ENCODE data around the gene PMEPA1. TPM values are rescaled to one million over a fixed set of nuclear protein-coding genes. Genes with fewer than 3 reads are reported as not detected.

The PMEPA1 gene
- polyA plus RNA-seq, 1 donor, result 18.9 TPM

- DNase-seq, result no peak
- no peaks in the 10 kb centered on the region for H3K27me3 ChIP-seq (ENCODE audit: control insufficient read depth, insufficient read depth, low read length)
- H3K36me3 ChIP-seq (ENCODE audit: control insufficient read depth, insufficient read depth, low read length), result peaks cover 19% of the 10 kb centered on the region
- H3K9me3 ChIP-seq (ENCODE audit: control insufficient read depth, low read depth, low read length), result no peaks in the 10 kb centered on the region
- H3K4me3 ChIP-seq (ENCODE audit: low read length), result no peak overlapping the region
- no peak overlapping the region for H3K27ac ChIP-seq (ENCODE audit: low read length)
- no CpG with 5 or more reads among the region's 23 CpGs for WGBS (ENCODE audit: insufficient coverage, low lambda C conversion rate)
- H3K4me1 ChIP-seq (ENCODE audit: control insufficient read depth, insufficient read depth, low read length), result no peaks in the 10 kb centered on the region
These were observed 58.9 kb downstream of the PMEPA1 start for GRCh38 chr20:57650756-57651483.

- Histone ChIP-seq H3K27me3 (ENCODE audit: control insufficient read depth, insufficient read depth, low read length) (no peaks in the 10 kb centered on the region), H3K36me3 (ENCODE audit: control insufficient read depth, insufficient read depth, low read length) (peaks cover 19% of the 10 kb centered on the region), H3K4me1 (ENCODE audit: control insufficient read depth, insufficient read depth, low read length) (no peaks in the 10 kb centered on the region), H3K27ac (ENCODE audit: low read length) (no peak overlapping the region), H3K4me3 (ENCODE audit: low read length) (no peak overlapping the region), H3K9me3 (ENCODE audit: control insufficient read depth, low read depth, low read length) (no peaks in the 10 kb centered on the region)
- no CpG with 5 or more reads among the region's 9 CpGs for WGBS (ENCODE audit: insufficient coverage, low lambda C conversion rate)
- DNase-seq, result no peak
These were observed 59.5 kb downstream of the PMEPA1 start for GRCh38 chr20:57650266-57650665.

DNA sequence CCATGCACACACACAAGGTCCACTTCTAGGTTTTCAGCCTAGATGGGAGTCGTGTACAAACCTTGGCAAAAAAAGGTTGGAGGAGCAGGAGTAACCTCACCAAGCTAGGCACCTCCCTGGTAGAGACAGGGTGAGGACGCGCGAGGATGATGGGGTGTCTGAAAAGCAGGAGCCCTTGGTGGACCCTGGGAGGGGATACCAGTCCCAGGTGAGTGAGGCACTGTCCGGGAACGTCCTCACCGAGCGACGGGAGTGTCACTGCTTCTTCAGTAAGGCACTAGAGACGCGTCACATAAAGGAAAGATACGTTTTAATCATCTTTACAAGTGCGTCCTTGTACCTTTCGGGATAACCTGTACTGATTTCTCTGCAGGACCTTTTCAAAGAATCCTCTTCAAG lies 60.2 kb downstream of the PMEPA1 start:
- DNase-seq, result no peak
- no peak overlapping the region for H3K27ac ChIP-seq (ENCODE audit: low read length)
- no peak overlapping the region for H3K4me3 ChIP-seq (ENCODE audit: low read length)
- H3K36me3 ChIP-seq (ENCODE audit: control insufficient read depth, insufficient read depth, low read length), result peaks cover 19% of the 10 kb centered on the region
- H3K9me3 ChIP-seq (ENCODE audit: control insufficient read depth, low read depth, low read length), result no peaks in the 10 kb centered on the region
- H3K4me1 ChIP-seq (ENCODE audit: control insufficient read depth, insufficient read depth, low read length), result no peaks in the 10 kb centered on the region
- no peaks in the 10 kb centered on the region for H3K27me3 ChIP-seq (ENCODE audit: control insufficient read depth, insufficient read depth, low read length)
- 92% methylated on average over 2 of the region's 14 CpGs for WGBS (ENCODE audit: insufficient coverage, low lambda C conversion rate)

GRCh38 chr20:57648878-57649616 lies 60.8 kb downstream of the PMEPA1 start:
- Histone ChIP-seq H3K9me3 (ENCODE audit: control insufficient read depth, low read depth, low read length) (no peaks in the 10 kb centered on the region), H3K27me3 (ENCODE audit: control insufficient read depth, insufficient read depth, low read length) (no peaks in the 10 kb centered on the region), H3K27ac (ENCODE audit: low read length) (no peak overlapping the region), H3K4me3 (ENCODE audit: low read length) (no peak overlapping the region), H3K36me3 (ENCODE audit: control insufficient read depth, insufficient read depth, low read length) (peaks cover 19% of the 10 kb centered on the region), H3K4me1 (ENCODE audit: control insufficient read depth, insufficient read depth, low read length) (no peaks in the 10 kb centered on the region)
- 81% methylated on average over 3 of the region's 15 CpGs for WGBS (ENCODE audit: insufficient coverage, low lambda C conversion rate)
- DNase-seq, result no peak

- Histone ChIP-seq H3K36me3 (ENCODE audit: control insufficient read depth, insufficient read depth, low read length) (peaks cover 19% of the 10 kb centered on the region), H3K27me3 (ENCODE audit: control insufficient read depth, insufficient read depth, low read length) (no peaks in the 10 kb centered on the region), H3K27ac (ENCODE audit: low read length) (no peak overlapping the region), H3K4me3 (ENCODE audit: low read length) (no peak overlapping the region), H3K4me1 (ENCODE audit: control insufficient read depth, insufficient read depth, low read length) (no peaks in the 10 kb centered on the region), H3K9me3 (ENCODE audit: control insufficient read depth, low read depth, low read length) (no peaks in the 10 kb centered on the region)
- 83% methylated on average over 1 of the region's 23 CpGs for WGBS (ENCODE audit: insufficient coverage, low lambda C conversion rate)
- DNase-seq, result no peak
These were observed 61.7 kb downstream of the PMEPA1 start for GRCh38 chr20:57647933-57648785.

DNA sequence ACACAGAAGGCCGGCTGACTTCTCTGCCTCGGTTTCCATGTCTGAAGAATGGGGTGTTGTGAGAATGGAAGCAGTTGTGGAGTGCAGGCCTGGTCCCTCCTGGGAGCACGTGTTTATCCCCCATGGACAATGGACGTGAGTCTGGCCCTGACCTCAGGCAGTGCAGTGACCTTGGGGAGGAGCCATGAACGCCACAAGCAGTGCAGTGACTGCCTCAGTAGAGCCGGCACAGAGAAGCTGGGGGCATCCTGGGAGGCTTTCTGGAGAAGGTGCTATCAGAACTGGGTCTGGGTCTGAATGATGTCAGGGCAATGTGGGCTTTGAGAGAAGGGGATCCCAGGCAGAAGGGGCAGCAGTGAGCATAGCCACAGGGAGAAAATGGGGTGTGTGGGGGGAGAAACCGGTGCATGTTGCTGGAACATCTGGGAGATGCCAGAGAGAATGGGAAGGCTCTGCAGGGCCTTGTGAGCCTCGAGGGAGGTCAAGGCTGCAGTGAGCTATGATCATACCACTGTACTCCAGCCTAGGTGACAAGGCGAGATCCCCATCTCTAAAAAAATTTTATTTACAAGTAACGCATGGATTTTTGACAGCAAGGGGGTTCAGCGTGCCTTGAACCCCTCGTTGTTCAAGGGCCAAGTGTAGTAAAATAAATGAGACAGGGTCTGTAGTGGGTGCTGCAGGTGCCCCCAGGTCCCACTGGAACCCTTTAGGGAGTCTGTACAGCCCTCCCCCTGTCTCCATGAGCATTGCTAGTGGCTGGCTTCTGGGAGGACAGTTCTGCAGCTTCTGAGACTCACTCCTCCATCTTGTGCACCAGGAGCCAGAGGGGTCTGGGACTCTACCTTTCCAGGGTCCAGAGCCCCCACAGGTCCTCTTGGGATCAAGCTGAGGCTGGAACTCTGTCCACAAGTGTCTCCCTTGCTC lies 62.5 kb downstream of the PMEPA1 start:
- no peak for DNase-seq
- no peak overlapping the region for H3K27ac ChIP-seq (ENCODE audit: low read length)
- no peaks in the 10 kb centered on the region for H3K4me1 ChIP-seq (ENCODE audit: control insufficient read depth, insufficient read depth, low read length)
- no peaks in the 10 kb centered on the region for H3K9me3 ChIP-seq (ENCODE audit: control insufficient read depth, low read depth, low read length)
- 100% methylated on average over 1 of the region's 12 CpGs for WGBS (ENCODE audit: insufficient coverage, low lambda C conversion rate)
- H3K36me3 ChIP-seq (ENCODE audit: control insufficient read depth, insufficient read depth, low read length), result peaks cover 14% of the 10 kb centered on the region
- H3K4me3 ChIP-seq (ENCODE audit: low read length), result no peak overlapping the region
- H3K27me3 ChIP-seq (ENCODE audit: control insufficient read depth, insufficient read depth, low read length), result no peaks in the 10 kb centered on the region

- 83% methylated on average over 1 of the region's 5 CpGs for WGBS (ENCODE audit: insufficient coverage, low lambda C conversion rate)
- Histone ChIP-seq H3K27me3 (ENCODE audit: control insufficient read depth, insufficient read depth, low read length) (no peaks in the 10 kb centered on the region), H3K27ac (ENCODE audit: low read length) (no peak overlapping the region), H3K4me3 (ENCODE audit: low read length) (no peak overlapping the region), H3K36me3 (ENCODE audit: control insufficient read depth, insufficient read depth, low read length) (no peaks in the 10 kb centered on the region), H3K9me3 (ENCODE audit: control insufficient read depth, low read depth, low read length) (peaks cover 3% of the 10 kb centered on the region), H3K4me1 (ENCODE audit: control insufficient read depth, insufficient read depth, low read length) (no peaks in the 10 kb centered on the region)
- no peak for DNase-seq
These were observed 70.9 kb downstream of the PMEPA1 start for GRCh38 chr20:57638895-57639236.

DNA sequence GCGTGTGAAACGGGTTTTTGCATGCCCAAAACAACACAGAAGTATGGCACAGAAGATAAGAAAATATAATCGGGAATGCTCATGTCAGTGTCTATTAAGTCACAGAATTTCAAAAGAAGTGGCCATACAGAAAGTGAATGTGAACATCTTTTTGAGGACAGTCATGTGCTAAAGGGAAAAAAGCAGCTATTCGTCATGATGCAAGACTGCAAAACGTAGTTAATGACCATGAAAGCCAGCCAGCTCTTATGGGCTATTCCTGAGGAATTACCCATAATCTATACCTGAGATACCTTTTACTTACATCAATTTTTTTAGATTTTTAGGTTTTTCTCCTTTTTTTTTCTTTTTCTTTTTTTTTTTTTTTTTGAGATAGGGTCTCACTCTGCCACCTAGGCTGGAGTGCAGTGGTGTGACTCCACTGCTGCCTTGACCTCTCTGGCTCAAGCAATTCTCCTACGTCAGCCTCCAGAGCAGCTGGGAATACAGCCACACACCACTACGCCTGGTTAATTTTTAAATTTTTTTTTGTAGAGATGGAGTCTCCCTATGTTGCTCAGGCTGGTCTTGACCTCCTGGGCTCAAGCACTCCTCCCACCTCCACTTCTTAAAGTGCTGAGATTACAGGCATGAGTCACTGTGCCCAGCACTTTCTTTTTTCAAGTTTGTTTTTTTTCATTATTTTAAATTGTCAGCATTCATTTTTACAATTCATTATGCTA lies 71.5 kb downstream of the PMEPA1 start:
- Histone ChIP-seq H3K4me1 (ENCODE audit: control insufficient read depth, insufficient read depth, low read length) (no peaks in the 10 kb centered on the region), H3K27me3 (ENCODE audit: control insufficient read depth, insufficient read depth, low read length) (no peaks in the 10 kb centered on the region), H3K36me3 (ENCODE audit: control insufficient read depth, insufficient read depth, low read length) (no peaks in the 10 kb centered on the region), H3K9me3 (ENCODE audit: control insufficient read depth, low read depth, low read length) (peaks cover 3% of the 10 kb centered on the region), H3K4me3 (ENCODE audit: low read length) (no peak overlapping the region), H3K27ac (ENCODE audit: low read length) (no peak overlapping the region)
- 67% methylated on average over 1 of the region's 7 CpGs for WGBS (ENCODE audit: insufficient coverage, low lambda C conversion rate)
- no peak for DNase-seq

GRCh38 chr20:57633945-57634491 lies 75.8 kb downstream of the PMEPA1 start:
- no CpG with 5 or more reads among the region's 2 CpGs for WGBS (ENCODE audit: insufficient coverage, low lambda C conversion rate)
- H3K9me3 ChIP-seq (ENCODE audit: control insufficient read depth, low read depth, low read length), result peaks cover 5% of the 10 kb centered on the region
- DNase-seq, result no peak

More at GRCh38 chr20:57633945-57634491, 75.8 kb downstream of the PMEPA1 start:
- H3K36me3 ChIP-seq (ENCODE audit: control insufficient read depth, insufficient read depth, low read length), result no peaks in the 10 kb centered on the region
- no peak overlapping the region for H3K4me3 ChIP-seq (ENCODE audit: low read length)
- H3K4me1 ChIP-seq (ENCODE audit: control insufficient read depth, insufficient read depth, low read length), result no peaks in the 10 kb centered on the region
- H3K27ac ChIP-seq (ENCODE audit: low read length), result no peak overlapping the region
- no peaks in the 10 kb centered on the region for H3K27me3 ChIP-seq (ENCODE audit: control insufficient read depth, insufficient read depth, low read length)

Data from large intestine (tissue), 3 donors.